HCT116 (cell line): ENCODE results near the gene ACACB.
A peak's percentile ranks its signal among the peaks of the same experiment; 100 is the strongest.

Source experiments
- CTCF ChIP-seq, 3 experiments: fragments of 200-600 bp in 1 of 3; sonication (generic) in 1 of 3; IDR thresholded peaks in 2 of 3; conservative IDR thresholded peaks in 1 of 3; 2 replicates each; pipeline ENCODE4 v1.5.1; 2012 to 2017; ENCODE audit warnings: low read depth in 2 of 3, low read length in 2 of 3, antibody characterized with exemption in 1 of 3, borderline replicate concordance in 1 of 3, control low read depth in 1 of 3, mild to moderate bottlenecking in 1 of 3, mixed read lengths in 1 of 3, mixed run types in 1 of 3, moderate library complexity in 1 of 3; ENCODE audit not compliant: insufficient read depth in 1 of 3
- EZH2phosphoT487 ChIP-seq: fragments of 200-600 bp; IDR thresholded peaks from 2 replicates; pipeline ENCODE4 v1.6.1; 2018; ENCODE audit warnings: antibody characterized with exemption, borderline replicate concordance
- JUND ChIP-seq: IDR thresholded peaks from 2 replicates; pipeline ENCODE4 v1.6.1; 2012
- MAX ChIP-seq: IDR thresholded peaks from 2 replicates; pipeline ENCODE4 v1.6.1; 2012
- POLR2A ChIP-seq: IDR thresholded peaks from 2 replicates; pipeline ENCODE4 v1.7.0; 2011; ENCODE audit warnings: borderline replicate concordance; ENCODE audit not compliant: insufficient read depth, insufficient read length; ENCODE audit errors: extremely low read depth
- POLR2AphosphoS5 ChIP-seq: IDR thresholded peaks from 2 replicates; pipeline ENCODE4 v1.6.1; 2011; ENCODE audit warnings: mild to moderate bottlenecking, low read depth, low read length, moderate library complexity
- RAD21 ChIP-seq: IDR thresholded peaks from 2 replicates; pipeline ENCODE4 v1.6.1; 2012; ENCODE audit warnings: low read depth, mild to moderate bottlenecking
- REST ChIP-seq: IDR thresholded peaks from 2 replicates; pipeline ENCODE4 v1.6.1; 2012; ENCODE audit warnings: low read depth
- SRF ChIP-seq: IDR thresholded peaks from 2 replicates; pipeline ENCODE4 v1.6.1; 2012; ENCODE audit warnings: low read depth
- YY1 ChIP-seq: IDR thresholded peaks from 2 replicates; pipeline ENCODE4 v1.6.1; 2011; ENCODE audit warnings: low read length, low read depth, moderate library complexity, mild to moderate bottlenecking; ENCODE audit not compliant: insufficient replicate concordance; ENCODE audit errors: extremely low read depth
- ZFX ChIP-seq: fragments of 450-650 bp; IDR thresholded peaks from 2 replicates; pipeline ENCODE4 v1.6.1; 2017
- ZNF274 ChIP-seq: fragments of 200-500 bp; sonication (Bioruptor generic); IDR thresholded peaks from 2 replicates; pipeline ENCODE4 v1.6.1; 2014; ENCODE audit warnings: mild to moderate bottlenecking, low read depth, low read length, inconsistent platforms
- TF ChIP-seq, protein P1 (sequence below): IDR thresholded peaks from 2 replicates; pipeline ENCODE4 v1.6.1; 2012
- TF ChIP-seq, protein P2 (sequence below): IDR thresholded peaks from 2 replicates; pipeline ENCODE4 v1.6.1; 2011; ENCODE audit warnings: mild to moderate bottlenecking, low read length, moderate library complexity; ENCODE audit not compliant: insufficient replicate concordance; ENCODE audit errors: extremely low read depth

GRCh38 chr12:109203480-109203879, 87.1 kb downstream of the ACACB start:
- TF ChIP-seq ZFX, result no peak
- TF ChIP-seq ZNF274, result no peak
- TF ChIP-seq JUND, result no peak
- TF ChIP-seq POLR2A, result no peak
- 0 out of 6 replicates have a peak, but pooled peaks of 1 of the 3 experiments have one; percentile 8 for TF ChIP-seq CTCF (IDR thresholded peaks at IDR 0.05 in 2 of 3, conservative IDR thresholded peaks at IDR 0.05 in 1 of 3; ENCODE audit: borderline replicate concordance in 1 of 3, insufficient read depth in 1 of 3, low read depth in 2 of 3, low read length in 2 of 3)
- TF ChIP-seq YY1, result no peak
- no peak for TF ChIP-seq EZH2phosphoT487
- TF ChIP-seq, protein P1, sequence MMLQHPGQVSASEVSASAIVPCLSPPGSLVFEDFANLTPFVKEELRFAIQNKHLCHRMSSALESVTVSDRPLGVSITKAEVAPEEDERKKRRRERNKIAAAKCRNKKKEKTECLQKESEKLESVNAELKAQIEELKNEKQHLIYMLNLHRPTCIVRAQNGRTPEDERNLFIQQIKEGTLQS, result no peak
- TF ChIP-seq RAD21, result no peak
- TF ChIP-seq, protein P2, sequence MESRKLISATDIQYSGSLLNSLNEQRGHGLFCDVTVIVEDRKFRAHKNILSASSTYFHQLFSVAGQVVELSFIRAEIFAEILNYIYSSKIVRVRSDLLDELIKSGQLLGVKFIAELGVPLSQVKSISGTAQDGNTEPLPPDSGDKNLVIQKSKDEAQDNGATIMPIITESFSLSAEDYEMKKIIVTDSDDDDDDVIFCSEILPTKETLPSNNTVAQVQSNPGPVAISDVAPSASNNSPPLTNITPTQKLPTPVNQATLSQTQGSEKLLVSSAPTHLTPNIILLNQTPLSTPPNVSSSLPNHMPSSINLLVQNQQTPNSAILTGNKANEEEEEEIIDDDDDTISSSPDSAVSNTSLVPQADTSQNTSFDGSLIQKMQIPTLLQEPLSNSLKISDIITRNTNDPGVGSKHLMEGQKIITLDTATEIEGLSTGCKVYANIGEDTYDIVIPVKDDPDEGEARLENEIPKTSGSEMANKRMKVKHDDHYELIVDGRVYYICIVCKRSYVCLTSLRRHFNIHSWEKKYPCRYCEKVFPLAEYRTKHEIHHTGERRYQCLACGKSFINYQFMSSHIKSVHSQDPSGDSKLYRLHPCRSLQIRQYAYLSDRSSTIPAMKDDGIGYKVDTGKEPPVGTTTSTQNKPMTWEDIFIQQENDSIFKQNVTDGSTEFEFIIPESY, result no peak
- TF ChIP-seq POLR2AphosphoS5, result no peak
- TF ChIP-seq SRF, result no peak
- TF ChIP-seq MAX, result no peak
- no peak for TF ChIP-seq REST
